Measurements from ENCODE around the gene YAP1.

The YAP1 gene

GRCh38 chr11:102205805-102206204, 95.6 kb downstream of the YAP1 start:
- no peaks in the 10 kb centered on the region for H3K9me3 ChIP-seq
- H3K4me3 ChIP-seq = no peak overlapping the region
- in situ Hi-C loops (cut with MboI; ENCODE audit: low sequenced_read_pairs) = no loop called here
- H3K36me3 ChIP-seq (replicated peaks) = peaks cover 13% of the 10 kb centered on the region
- H3K4me1 ChIP-seq = peaks cover 5% of the 10 kb centered on the region
- DNase-seq (ENCODE audit: low spot score in 2 of 2) = no peak
- no peaks in the 10 kb centered on the region for H3K27me3 ChIP-seq (ENCODE audit: low read depth)

DNA sequence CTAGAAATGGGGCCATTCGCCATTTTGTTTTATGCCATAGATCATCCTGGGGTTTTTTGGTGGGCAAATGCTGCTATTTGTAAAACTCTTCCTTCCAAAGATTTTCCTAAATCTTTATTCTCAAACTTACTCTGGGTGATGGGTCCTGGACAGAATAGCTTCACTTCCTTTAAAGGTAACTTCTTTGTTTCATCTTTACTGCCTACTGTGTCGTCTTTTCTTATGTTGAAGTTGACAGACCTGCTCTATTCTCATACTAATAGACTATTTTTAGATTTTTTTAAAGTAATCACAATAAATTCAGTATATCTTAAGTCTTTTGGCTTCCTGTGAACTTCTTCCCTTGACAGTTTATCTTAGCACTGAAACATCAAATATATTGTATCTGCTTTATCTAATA, 98.6 kb downstream of the YAP1 start:
- in situ Hi-C loops (cut with MboI; ENCODE audit: low sequenced_read_pairs) = no loop called here
- Histone ChIP-seq H3K4me1 (peaks cover 5% of the 10 kb centered on the region), H3K9me3 (no peaks in the 10 kb centered on the region), H3K27me3 (ENCODE audit: low read depth) (no peaks in the 10 kb centered on the region), H3K36me3 (replicated peaks) (peaks cover 13% of the 10 kb centered on the region), H3K4me3 (no peak overlapping the region)
- no peak for DNase-seq (ENCODE audit: low spot score in 2 of 2)

GRCh38 chr11:102214623-102215022, 104.4 kb downstream of the YAP1 start:
- Histone ChIP-seq H3K9me3 (no peaks in the 10 kb centered on the region), H3K36me3 (replicated peaks) (peaks cover 17% of the 10 kb centered on the region; the same call in 1 of the 2 replicates), H3K4me1 (no peaks in the 10 kb centered on the region), H3K4me3 (no peak overlapping the region), H3K27me3 (ENCODE audit: low read depth) (no peaks in the 10 kb centered on the region)
- DNase-seq (ENCODE audit: low spot score in 2 of 2) = no peak
- in situ Hi-C loops (cut with MboI; ENCODE audit: low sequenced_read_pairs) = no loop called here

DNA sequence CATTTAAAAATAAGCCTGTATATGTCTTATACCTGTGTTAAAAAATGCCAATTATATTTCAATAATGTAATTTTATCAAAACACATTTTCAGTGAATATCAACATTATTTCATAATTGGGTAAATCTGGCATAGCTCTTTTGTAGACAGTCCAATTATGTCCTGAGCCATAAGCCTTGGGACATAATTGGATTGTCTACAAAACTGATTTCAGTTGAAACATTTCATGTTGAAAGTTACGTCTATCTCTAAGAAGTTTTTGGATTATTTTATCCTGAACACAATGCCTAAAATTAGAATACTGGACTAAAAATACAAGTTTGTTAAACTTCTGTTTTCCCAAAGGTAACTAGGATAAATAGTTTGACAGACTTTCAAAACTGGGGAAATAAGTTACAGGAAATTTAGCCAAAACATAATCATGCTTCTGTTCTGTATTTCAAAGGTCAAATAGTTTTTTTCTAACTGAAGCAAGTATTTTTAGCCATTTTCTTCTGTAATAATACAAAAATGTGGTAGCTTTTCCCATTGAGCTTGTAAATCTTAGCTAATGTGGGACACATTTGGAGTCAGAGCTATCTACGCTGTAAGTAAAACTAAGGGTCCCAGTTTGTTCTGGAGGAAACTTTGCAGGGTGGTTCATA, 106.3 kb downstream of the YAP1 start:
- no peak for DNase-seq (ENCODE audit: low spot score in 2 of 2)
- Histone ChIP-seq H3K4me1 (no peaks in the 10 kb centered on the region), H3K27me3 (ENCODE audit: low read depth) (no peaks in the 10 kb centered on the region), H3K36me3 (replicated peaks) (peaks cover 11% of the 10 kb centered on the region; the same call in 1 of the 2 replicates), H3K4me3 (no peak overlapping the region), H3K9me3 (no peaks in the 10 kb centered on the region)
- in situ Hi-C loops (cut with MboI; ENCODE audit: low sequenced_read_pairs) = no loop called here

DNA sequence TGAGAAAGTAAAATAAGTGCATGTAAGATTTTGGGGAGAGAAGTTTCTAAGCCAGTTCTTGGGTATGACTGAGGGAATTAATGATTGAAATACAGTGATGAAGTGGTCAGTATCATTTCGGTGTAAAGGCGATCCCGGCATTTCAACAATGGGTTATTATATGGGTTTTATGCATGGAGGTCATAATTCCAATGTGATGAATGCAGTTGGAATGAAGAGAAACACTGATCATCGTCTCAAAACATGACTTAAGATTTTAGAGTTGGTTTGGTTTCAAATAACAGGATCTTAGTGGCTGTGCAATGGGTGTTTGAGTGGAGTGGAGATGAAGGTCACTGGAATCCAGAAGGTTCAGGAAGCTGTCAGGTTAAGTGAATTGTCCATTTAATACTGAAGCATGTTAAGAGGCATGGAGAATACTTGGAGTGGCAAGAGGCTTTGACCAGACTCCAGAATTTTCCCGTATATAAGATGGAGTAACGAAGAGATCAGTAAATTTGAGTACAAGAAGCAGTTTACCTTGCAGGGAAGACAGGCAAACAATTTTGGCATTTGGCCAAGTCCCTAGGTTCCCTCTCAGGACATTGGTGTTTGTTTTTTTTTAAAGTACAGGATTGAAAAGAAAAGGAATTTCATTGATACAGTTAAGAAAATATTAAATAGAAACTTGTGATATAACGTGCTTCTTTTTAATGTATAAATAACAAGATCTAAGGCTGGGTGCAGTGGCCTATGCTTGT, 110.7 kb downstream of the YAP1 start:
- H3K4me3 ChIP-seq = no peak overlapping the region
- no peak for DNase-seq (ENCODE audit: low spot score in 2 of 2)
- in situ Hi-C loops (cut with MboI; ENCODE audit: low sequenced_read_pairs) = no loop called here
- peaks cover 11% of the 10 kb centered on the region for H3K36me3 ChIP-seq (replicated peaks)
- no peaks in the 10 kb centered on the region for H3K9me3 ChIP-seq
- no peaks in the 10 kb centered on the region for H3K4me1 ChIP-seq
- H3K27me3 ChIP-seq (ENCODE audit: low read depth) = no peaks in the 10 kb centered on the region

DNA sequence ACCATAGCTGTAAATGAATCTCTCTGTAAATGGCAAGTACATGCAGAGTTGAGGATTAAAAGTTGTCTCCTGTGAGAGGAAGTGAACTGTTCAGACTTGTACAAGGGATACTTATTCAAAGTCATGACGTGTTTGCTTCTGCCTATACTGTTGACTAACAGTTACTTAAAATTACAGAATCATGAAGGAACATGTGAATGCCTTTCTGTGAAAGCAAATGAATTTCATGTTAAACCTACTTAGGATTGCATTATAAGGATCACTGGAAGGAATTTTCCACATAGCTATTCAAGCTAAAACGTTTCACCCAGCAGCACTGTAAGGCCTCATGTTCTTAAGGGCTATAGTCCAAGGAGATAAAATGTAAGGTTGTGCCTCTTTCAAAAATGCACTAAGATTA, 113.6 kb downstream of the YAP1 start:
- H3K36me3 ChIP-seq (replicated peaks) = peaks cover 9% of the 10 kb centered on the region
- no peak overlapping the region for H3K4me3 ChIP-seq
- no peak for DNase-seq (ENCODE audit: low spot score in 2 of 2)
- H3K4me1 ChIP-seq = no peaks in the 10 kb centered on the region
- no peaks in the 10 kb centered on the region for H3K9me3 ChIP-seq
- H3K27me3 ChIP-seq (ENCODE audit: low read depth) = no peaks in the 10 kb centered on the region
- in situ Hi-C loops (cut with MboI; ENCODE audit: low sequenced_read_pairs) = no loop called here

DNA sequence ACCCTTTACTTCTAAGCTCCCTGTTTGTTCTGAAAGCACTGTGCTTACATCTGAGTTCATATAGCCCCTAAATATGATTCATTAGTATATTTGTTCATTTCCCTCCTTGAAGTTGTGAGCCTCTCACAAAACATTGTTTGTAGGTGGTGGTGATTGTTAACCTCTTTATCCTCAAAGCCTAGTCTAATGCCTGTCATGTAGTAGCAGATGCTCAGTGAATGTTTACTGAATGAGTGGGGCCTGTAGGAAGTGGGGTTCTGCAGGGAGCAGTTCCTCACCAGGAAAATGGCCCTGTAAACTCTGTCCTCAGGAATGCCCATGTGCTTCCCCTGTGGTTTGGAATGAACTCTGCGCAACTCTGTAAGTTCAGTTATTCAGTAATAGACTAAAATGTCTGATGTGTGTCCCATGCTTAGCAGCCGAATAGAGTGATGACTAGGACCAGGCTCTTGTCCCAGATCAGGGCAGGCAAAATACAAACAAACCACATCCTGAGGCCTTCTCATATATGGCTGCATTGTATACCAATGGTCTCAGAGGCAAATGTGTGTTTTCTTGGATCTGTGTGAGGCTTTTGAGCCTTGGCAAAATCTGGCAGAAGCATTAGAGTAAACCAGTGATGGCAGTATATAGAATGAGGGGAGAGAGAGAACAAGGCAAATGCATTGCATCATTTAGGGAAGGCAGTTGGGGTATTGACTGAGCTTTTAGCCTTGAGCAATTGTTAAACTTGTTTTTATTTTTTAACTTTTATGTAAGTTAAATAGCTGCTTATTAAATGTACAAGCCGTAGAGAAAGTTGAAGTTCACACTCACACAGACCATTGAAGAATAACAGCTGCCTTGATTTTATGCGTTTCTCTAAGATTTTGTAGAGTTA, 115.7 kb downstream of the YAP1 start:
- H3K4me3 ChIP-seq = no peak overlapping the region
- no peaks in the 10 kb centered on the region for H3K4me1 ChIP-seq
- DNase-seq (ENCODE audit: low spot score in 2 of 2) = no peak
- no peaks in the 10 kb centered on the region for H3K9me3 ChIP-seq
- in situ Hi-C loops (cut with MboI; ENCODE audit: low sequenced_read_pairs) = no loop called here
- no peaks in the 10 kb centered on the region for H3K27me3 ChIP-seq (ENCODE audit: low read depth)
- peaks cover 18% of the 10 kb centered on the region for H3K36me3 ChIP-seq (replicated peaks)

GRCh38 chr11:102226702-102227490, 116.6 kb downstream of the YAP1 start:
- DNase-seq (ENCODE audit: low spot score in 2 of 2) = no peak
- in situ Hi-C loops (cut with MboI; ENCODE audit: low sequenced_read_pairs) = no loop called here
- no peaks in the 10 kb centered on the region for H3K9me3 ChIP-seq
- peaks cover 18% of the 10 kb centered on the region for H3K36me3 ChIP-seq (replicated peaks)
- no peaks in the 10 kb centered on the region for H3K4me1 ChIP-seq
- H3K4me3 ChIP-seq = no peak overlapping the region
- no peaks in the 10 kb centered on the region for H3K27me3 ChIP-seq (ENCODE audit: low read depth)

DNA sequence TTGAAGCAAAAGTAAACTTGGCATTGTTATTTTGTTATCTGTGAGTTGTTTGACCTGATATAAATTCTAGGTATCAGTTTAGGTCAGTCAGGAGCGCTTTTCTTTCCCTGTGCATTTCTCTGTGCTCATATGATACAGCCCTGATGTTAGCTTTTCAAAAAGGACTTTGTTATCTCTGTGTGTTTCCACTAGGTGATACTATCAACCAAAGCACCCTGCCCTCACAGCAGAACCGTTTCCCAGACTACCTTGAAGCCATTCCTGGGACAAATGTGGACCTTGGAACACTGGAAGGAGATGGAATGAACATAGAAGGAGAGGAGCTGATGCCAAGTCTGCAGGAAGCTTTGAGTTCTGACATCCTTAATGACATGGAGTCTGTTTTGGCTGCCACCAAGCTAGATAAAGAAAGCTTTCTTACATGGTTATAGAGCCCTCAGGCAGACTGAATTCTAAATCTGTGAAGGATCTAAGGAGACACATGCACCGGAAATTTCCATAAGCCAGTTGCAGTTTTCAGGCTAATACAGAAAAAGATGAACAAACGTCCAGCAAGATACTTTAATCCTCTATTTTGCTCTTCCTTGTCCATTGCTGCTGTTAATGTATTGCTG, 119.4 kb downstream of the YAP1 start:
- DNase-seq (ENCODE audit: low spot score in 2 of 2) = no peak
- Histone ChIP-seq H3K4me1 (no peaks in the 10 kb centered on the region), H3K9me3 (no peaks in the 10 kb centered on the region), H3K36me3 (replicated peaks) (peaks cover 13% of the 10 kb centered on the region), H3K4me3 (no peak overlapping the region), H3K27me3 (ENCODE audit: low read depth) (no peaks in the 10 kb centered on the region)
- in situ Hi-C loops (cut with MboI; ENCODE audit: low sequenced_read_pairs) = no loop called here

DNA sequence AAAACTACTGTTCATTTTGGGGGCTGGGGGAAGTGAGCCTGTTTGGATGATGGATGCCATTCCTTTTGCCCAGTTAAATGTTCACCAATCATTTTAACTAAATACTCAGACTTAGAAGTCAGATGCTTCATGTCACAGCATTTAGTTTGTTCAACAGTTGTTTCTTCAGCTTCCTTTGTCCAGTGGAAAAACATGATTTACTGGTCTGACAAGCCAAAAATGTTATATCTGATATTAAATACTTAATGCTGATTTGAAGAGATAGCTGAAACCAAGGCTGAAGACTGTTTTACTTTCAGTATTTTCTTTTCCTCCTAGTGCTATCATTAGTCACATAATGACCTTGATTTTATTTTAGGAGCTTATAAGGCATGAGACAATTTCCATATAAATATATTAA, 119.9 kb downstream of the YAP1 start:
- Histone ChIP-seq H3K4me3 (no peak overlapping the region), H3K9me3 (no peaks in the 10 kb centered on the region), H3K27me3 (ENCODE audit: low read depth) (no peaks in the 10 kb centered on the region), H3K4me1 (no peaks in the 10 kb centered on the region), H3K36me3 (replicated peaks) (peaks cover 13% of the 10 kb centered on the region)
- in situ Hi-C loops (cut with MboI; ENCODE audit: low sequenced_read_pairs) = no loop called here
- no peak for DNase-seq (ENCODE audit: low spot score in 2 of 2)

DNA sequence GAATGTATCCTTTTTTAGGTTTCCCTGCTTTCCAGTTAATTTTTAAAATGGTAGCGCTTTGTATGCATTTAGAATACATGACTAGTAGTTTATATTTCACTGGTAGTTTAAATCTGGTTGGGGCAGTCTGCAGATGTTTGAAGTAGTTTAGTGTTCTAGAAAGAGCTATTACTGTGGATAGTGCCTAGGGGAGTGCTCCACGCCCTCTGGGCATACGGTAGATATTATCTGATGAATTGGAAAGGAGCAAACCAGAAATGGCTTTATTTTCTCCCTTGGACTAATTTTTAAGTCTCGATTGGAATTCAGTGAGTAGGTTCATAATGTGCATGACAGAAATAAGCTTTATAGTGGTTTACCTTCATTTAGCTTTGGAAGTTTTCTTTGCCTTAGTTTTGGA, 120.7 kb downstream of the YAP1 start:
- no peaks in the 10 kb centered on the region for H3K27me3 ChIP-seq (ENCODE audit: low read depth)
- DNase-seq (ENCODE audit: low spot score in 2 of 2) = no peak
- H3K36me3 ChIP-seq (replicated peaks) = peaks cover 13% of the 10 kb centered on the region
- in situ Hi-C loops (cut with MboI; ENCODE audit: low sequenced_read_pairs) = no loop called here
- no peaks in the 10 kb centered on the region for H3K9me3 ChIP-seq
- no peaks in the 10 kb centered on the region for H3K4me1 ChIP-seq
- H3K4me3 ChIP-seq = no peak overlapping the region

GRCh38 chr11:102234779-102235439, 124.7 kb downstream of the YAP1 start:
- Histone ChIP-seq H3K36me3 (replicated peaks) (peaks cover 4% of the 10 kb centered on the region), H3K27me3 (ENCODE audit: low read depth) (no peaks in the 10 kb centered on the region), H3K4me3 (no peak overlapping the region), H3K9me3 (no peaks in the 10 kb centered on the region), H3K4me1 (no peaks in the 10 kb centered on the region)
- in situ Hi-C loops (cut with MboI; ENCODE audit: low sequenced_read_pairs) = no loop called here
- DNase-seq (ENCODE audit: low spot score in 2 of 2) = no peak

Measured in HAP-1 (cell line).